Ascending aorta (tissue), 2 donors: ENCODE measurements around the gene TRAPPC2L. TPM values are rescaled to one million over a fixed set of nuclear protein-coding genes. Genes with fewer than 3 reads are reported as not detected.

Source experiments
- DNase-seq, 2 donors: peaks; one replicate each; pipeline ENCODE4 v3.0.0-alpha.2; 2019; ENCODE audit warnings: low spot score in 2 of 2
- H3K27ac ChIP-seq, 2 donors: fragments of 200-600 bp; sonication (generic); one replicate each; pipeline ENCODE4 v1.5.1; 2016 to 2017; ENCODE audit warnings: mild to moderate bottlenecking in 1 of 2
- H3K27me3 ChIP-seq: fragments of 200-600 bp; sonication (generic); one replicate; pipeline ENCODE4 v1.5.1; 2017
- H3K36me3 ChIP-seq, 2 donors: fragments of 200-600 bp; sonication (generic); one replicate each; pipeline ENCODE4 v1.5.1; 2016
- H3K4me1 ChIP-seq, 2 donors: fragments of 200-600 bp; sonication (generic); one replicate each; pipeline ENCODE4 v1.5.1; 2016 to 2017; ENCODE audit warnings: mild to moderate bottlenecking in 1 of 2
- H3K4me3 ChIP-seq, 2 donors: fragments of 200-600 bp; sonication (generic); one replicate each; pipeline ENCODE4 v1.5.1; 2016 to 2017; ENCODE audit warnings: mild to moderate bottlenecking in 1 of 2
- H3K9me3 ChIP-seq, 2 donors: fragments of 200-600 bp; sonication (generic); one replicate each; pipeline ENCODE4 v1.5.1; 2016
- intact Hi-C: fragments of 100-400 bp; cut with DNase I; formaldehyde crosslinking; loops from one replicate; pipeline ENCODE4 v1.15.1; 2023
- total RNA-seq: library from RNA; depleted of rRNA; stranded (reverse); fragments of >200 nt; gene quantifications from one replicate; pipeline ENCODE4 v1.1.0, GENCODE V29; 2016
- TF ChIP-seq, protein P1 (sequence below), 3 experiments: fragments of 200-600 bp in 2 of 3; fragments of 450-650 bp in 1 of 3; sonication (generic) in 2 of 3; IDR thresholded peaks; one replicate each; pipeline ENCODE4 v1.5.1; 2016 to 2019; ENCODE audit warnings: antibody characterized with exemption in 3 of 3, mild to moderate bottlenecking in 1 of 3, moderate library complexity in 1 of 3

TRAPPC2L gene
- total RNA-seq, 1 donor from 2014 or later = 7.6 TPM

DNA sequence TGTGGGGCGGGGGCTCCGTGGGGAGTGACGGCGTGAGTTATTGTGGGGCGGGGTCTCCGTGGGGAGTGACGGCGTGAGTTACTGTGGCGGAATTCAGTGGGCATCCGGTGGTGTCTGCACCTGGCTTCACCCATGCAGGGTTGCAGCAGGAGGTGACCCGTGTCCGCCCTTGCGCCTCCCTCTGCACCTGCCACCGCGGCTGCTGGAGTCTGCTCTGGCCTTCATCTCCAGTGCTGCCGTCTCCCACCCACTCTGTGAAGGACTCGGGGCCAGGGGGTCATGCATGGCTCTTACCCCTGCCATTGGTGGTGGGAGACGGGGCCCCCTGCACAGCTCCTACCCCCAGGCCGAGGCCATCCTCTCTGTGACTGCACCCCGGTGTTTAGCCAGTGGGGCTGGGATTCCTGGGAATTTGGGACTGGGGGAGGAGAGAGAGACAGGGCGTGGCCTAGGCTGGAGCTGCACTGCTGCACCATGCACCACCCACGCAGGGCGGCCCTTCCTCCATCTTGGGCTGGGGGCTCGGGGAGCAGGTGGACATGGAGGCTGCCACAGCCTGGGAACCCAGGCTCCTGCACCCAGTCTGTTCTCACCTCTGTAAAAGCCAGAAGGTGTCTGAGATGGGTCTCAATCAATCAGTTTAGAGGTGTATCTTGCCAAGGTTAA, 10.8 kb downstream of the TRAPPC2L start:
- intact Hi-C loops = no loop called here
- TF ChIP-seq, protein P1, sequence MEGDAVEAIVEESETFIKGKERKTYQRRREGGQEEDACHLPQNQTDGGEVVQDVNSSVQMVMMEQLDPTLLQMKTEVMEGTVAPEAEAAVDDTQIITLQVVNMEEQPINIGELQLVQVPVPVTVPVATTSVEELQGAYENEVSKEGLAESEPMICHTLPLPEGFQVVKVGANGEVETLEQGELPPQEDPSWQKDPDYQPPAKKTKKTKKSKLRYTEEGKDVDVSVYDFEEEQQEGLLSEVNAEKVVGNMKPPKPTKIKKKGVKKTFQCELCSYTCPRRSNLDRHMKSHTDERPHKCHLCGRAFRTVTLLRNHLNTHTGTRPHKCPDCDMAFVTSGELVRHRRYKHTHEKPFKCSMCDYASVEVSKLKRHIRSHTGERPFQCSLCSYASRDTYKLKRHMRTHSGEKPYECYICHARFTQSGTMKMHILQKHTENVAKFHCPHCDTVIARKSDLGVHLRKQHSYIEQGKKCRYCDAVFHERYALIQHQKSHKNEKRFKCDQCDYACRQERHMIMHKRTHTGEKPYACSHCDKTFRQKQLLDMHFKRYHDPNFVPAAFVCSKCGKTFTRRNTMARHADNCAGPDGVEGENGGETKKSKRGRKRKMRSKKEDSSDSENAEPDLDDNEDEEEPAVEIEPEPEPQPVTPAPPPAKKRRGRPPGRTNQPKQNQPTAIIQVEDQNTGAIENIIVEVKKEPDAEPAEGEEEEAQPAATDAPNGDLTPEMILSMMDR (IDR thresholded peaks at IDR 0.05) = no peak
- no peak for DNase-seq
- Histone ChIP-seq H3K4me1 (no peaks in the 10 kb centered on the region), H3K4me3 (no peak overlapping the region), H3K27ac (no peak overlapping the region), H3K9me3 (no peaks in the 10 kb centered on the region), H3K27me3 (no peaks in the 10 kb centered on the region), H3K36me3 (peaks cover 2 to 7% of the 10 kb centered on the region in 2 donors)

- H3K27me3 ChIP-seq = no peaks in the 10 kb centered on the region
- DNase-seq = no peak
- H3K4me3 ChIP-seq = no peak overlapping the region
- H3K36me3 ChIP-seq = no peaks in the 10 kb centered on the region
- no peaks in the 10 kb centered on the region for H3K9me3 ChIP-seq
- TF ChIP-seq, protein P1 (IDR thresholded peaks at IDR 0.05) = no peak
- H3K27ac ChIP-seq = no peak overlapping the region
- intact Hi-C loops = no loop called here
- no peaks in the 10 kb centered on the region for H3K4me1 ChIP-seq
Measured at GRCh38 chr16:88868974-88869672, 12.2 kb downstream of the TRAPPC2L start.

GRCh38 chr16:88869673-88869980, 12.7 kb downstream of the TRAPPC2L start:
- intact Hi-C loops = no loop called here
- no peak overlapping the region for H3K4me3 ChIP-seq
- no peak for DNase-seq
- no peaks in the 10 kb centered on the region for H3K36me3 ChIP-seq
- TF ChIP-seq, protein P1 (IDR thresholded peaks at IDR 0.05) = no peak
- H3K27ac ChIP-seq = no peak overlapping the region
- H3K27me3 ChIP-seq = no peaks in the 10 kb centered on the region
- no peaks in the 10 kb centered on the region for H3K4me1 ChIP-seq
- no peaks in the 10 kb centered on the region for H3K9me3 ChIP-seq

DNA sequence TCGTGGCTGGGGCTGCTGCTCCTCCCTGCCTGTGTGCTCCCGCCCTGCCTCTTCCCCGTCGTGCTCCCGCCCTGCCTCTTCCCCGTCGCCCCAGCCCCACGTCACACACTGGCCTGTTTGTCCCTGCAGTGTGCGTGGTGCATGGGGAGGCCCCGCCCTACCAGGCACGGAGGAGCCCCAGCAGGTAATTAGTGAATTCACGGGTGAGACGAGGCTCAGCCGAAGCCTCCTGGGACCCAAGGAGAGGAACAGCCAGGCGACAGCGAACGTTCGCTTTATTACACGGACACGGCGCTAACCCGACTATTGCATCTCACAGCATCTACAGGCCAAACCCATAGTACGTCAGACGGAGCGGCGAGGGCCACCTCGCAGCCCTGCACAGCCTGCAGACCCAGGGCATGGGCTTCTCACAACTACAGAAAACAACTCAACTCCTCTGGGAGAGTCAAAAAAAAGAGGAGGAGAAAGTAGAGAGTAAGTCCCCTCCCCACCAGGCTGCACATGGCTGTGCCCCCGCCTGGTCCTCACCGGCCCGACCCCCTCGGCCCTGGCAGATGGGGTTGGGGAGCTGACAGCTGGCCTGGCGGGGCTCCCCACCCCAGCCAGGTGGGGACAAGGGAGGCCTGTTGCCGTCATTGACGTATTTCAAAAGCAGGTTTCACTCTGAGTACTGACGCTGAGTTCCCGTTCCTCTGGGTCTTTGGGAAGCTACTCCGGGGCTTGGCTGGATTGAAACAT, 13.9 kb downstream of the TRAPPC2L start:
- H3K4me1 ChIP-seq = no peaks in the 10 kb centered on the region
- intact Hi-C loops = no loop called here
- no peak for DNase-seq
- TF ChIP-seq, protein P1 (IDR thresholded peaks at IDR 0.05) = no peak
- H3K4me3 ChIP-seq = no peak overlapping the region
- no peak overlapping the region for H3K27ac ChIP-seq
- no peaks in the 10 kb centered on the region for H3K36me3 ChIP-seq
- H3K9me3 ChIP-seq = no peaks in the 10 kb centered on the region
- no peaks in the 10 kb centered on the region for H3K27me3 ChIP-seq

DNA sequence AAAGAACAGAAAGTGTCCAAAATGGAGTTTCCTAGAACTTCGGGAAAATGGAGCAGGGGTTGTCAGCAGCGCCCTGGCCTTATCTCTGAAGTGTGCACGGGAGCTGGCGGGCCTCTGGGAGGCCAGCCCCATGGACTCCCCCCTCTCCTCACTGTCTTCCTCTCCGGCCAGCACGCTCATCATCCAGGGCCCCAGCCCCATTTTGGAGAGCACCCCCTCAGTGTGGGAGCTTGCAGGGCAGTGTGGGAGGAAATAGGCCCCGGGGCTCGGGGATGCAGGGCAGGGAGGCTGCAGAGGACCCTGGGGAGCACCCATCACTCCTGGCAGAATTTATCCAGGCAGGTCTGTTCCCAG, 14.4 kb downstream of the TRAPPC2L start:
- no peaks in the 10 kb centered on the region for H3K4me1 ChIP-seq
- TF ChIP-seq, protein P1 (IDR thresholded peaks at IDR 0.05) = no peak
- no peak for DNase-seq
- H3K9me3 ChIP-seq = no peaks in the 10 kb centered on the region
- no peak overlapping the region for H3K27ac ChIP-seq
- no peaks in the 10 kb centered on the region for H3K36me3 ChIP-seq
- no peak overlapping the region for H3K4me3 ChIP-seq
- H3K27me3 ChIP-seq = no peaks in the 10 kb centered on the region
- intact Hi-C loops = no loop called here
